PC-3 (cell line): ENCODE data around the gene KDF1. TPM values are rescaled to one million over a fixed set of nuclear protein-coding genes. Genes with fewer than 3 reads are reported as not detected.
A peak's percentile ranks its signal among the peaks of the same experiment; 100 is the strongest.

Experiments used
- ATAC-seq: fragments of 200-7000 bp; cut with Tn5 transposase; 2 replicates; pipeline ENCODE4 v1.9.1; 2020; ENCODE audit warnings: mild to moderate bottlenecking, moderate library complexity
- BruUV-seq: library from RNA; stranded (reverse); fragments of 400-500 nt; replicated peaks from 2 replicates; lab custom pipeline; 2021; lab: Mats Ljungman, UMichigan
- CTCF ChIA-PET: fragments of 300-600 bp; sonication (Branson Sonifier 250); formaldehyde crosslinking; loops from one replicate; lab custom pipeline; 2022; ENCODE audit warnings: antibody characterized with exemption; lab: Charles Lee
- POLR2A ChIA-PET: fragments of 300-600 bp; sonication (Branson Sonifier 250); formaldehyde crosslinking; loops from one replicate; lab custom pipeline; 2022; ENCODE audit warnings: antibody characterized with exemption; ENCODE audit not compliant: unreplicated experiment; lab: Charles Lee
- DNase-seq: peaks from one replicate; pipeline ENCODE4 v3.0.0-alpha.2; 2015
- H2AFZ ChIP-seq: fragments of 300-600 bp; sonication (generic); 2 replicates; pipeline ENCODE4 v1.6.0; 2016; ENCODE audit warnings: antibody characterized with exemption, low read length
- H3F3A ChIP-seq: fragments of 300-600 bp; sonication (generic); one replicate; pipeline ENCODE4 v1.6.0; 2017; ENCODE audit warnings: antibody characterized with exemption, low read length, control low read depth, mild to moderate bottlenecking; ENCODE audit not compliant: unreplicated experiment
- H3K27ac ChIP-seq: fragments of 300-600 bp; sonication (generic); 2 replicates; pipeline ENCODE4 v1.5.1; 2016; ENCODE audit warnings: mild to moderate bottlenecking, low read length
- H3K27me3 ChIP-seq: fragments of 300-600 bp; sonication (generic); 2 replicates; pipeline ENCODE4 v1.6.1; 2016; ENCODE audit warnings: low read length, mixed read lengths
- H3K36me3 ChIP-seq: fragments of 300-600 bp; sonication (generic); 2 replicates; pipeline ENCODE4 v1.6.1; 2016; ENCODE audit warnings: low read depth, mixed run types, low read length, mixed read lengths
- H3K4me1 ChIP-seq: fragments of 300-600 bp; sonication (generic); 2 replicates; pipeline ENCODE4 v1.5.1; 2016; ENCODE audit warnings: low read length; ENCODE audit not compliant: insufficient read depth
- H3K4me2 ChIP-seq: fragments of 300-600 bp; sonication (generic); 2 replicates; pipeline ENCODE4 v1.6.0; 2016; ENCODE audit warnings: low read length
- H3K4me3 ChIP-seq: fragments of 300-600 bp; sonication (generic); 2 replicates; pipeline ENCODE4 v1.5.1; 2016; ENCODE audit warnings: mild to moderate bottlenecking, low read length, mixed read lengths
- H3K79me2 ChIP-seq: fragments of 300-600 bp; sonication (generic); 2 replicates; pipeline ENCODE4 v1.6.1; 2017; ENCODE audit warnings: low read length, mixed read lengths
- H3K9ac ChIP-seq: fragments of 300-600 bp; sonication (generic); 2 replicates; pipeline ENCODE4 v1.6.0; 2016; ENCODE audit warnings: mild to moderate bottlenecking, low read length
- H3K9me2 ChIP-seq: fragments of 300-600 bp; sonication (generic); replicated peaks from 2 replicates; pipeline ENCODE4 v1.6.1; 2016; ENCODE audit warnings: mixed run types, low read length, mixed read lengths
- H3K9me3 ChIP-seq: fragments of 300-600 bp; sonication (generic); 2 replicates; pipeline ENCODE4 v1.6.1; 2016; ENCODE audit warnings: low read length, mixed read lengths
- H4K20me1 ChIP-seq: fragments of 300-600 bp; sonication (generic); 2 replicates; pipeline ENCODE4 v1.6.1; 2016; ENCODE audit warnings: low read length, mixed read lengths
- CTCF ChIP-seq: fragments of 300-600 bp; sonication (generic); conservative IDR thresholded peaks from 2 replicates; pipeline ENCODE4 v1.5.1; 2017; ENCODE audit warnings: antibody characterized with exemption, low read depth, mild to moderate bottlenecking, low read length
- EZH2 ChIP-seq: fragments of 300-600 bp; sonication (generic); IDR thresholded peaks from one replicate; pipeline ENCODE4 v1.6.1; 2017; ENCODE audit warnings: antibody characterized with exemption, mild to moderate bottlenecking, low read length; ENCODE audit not compliant: unreplicated experiment
- EZH2phosphoT487 ChIP-seq: fragments of 300-600 bp; sonication (generic); IDR thresholded peaks from 2 replicates; pipeline ENCODE4 v1.6.1; 2018; ENCODE audit warnings: mild to moderate bottlenecking, antibody characterized with exemption, low read length, borderline replicate concordance
- intact Hi-C: fragments of 100-400 bp; cut with micrococcal nuclease; formaldehyde crosslinking; loops from 2 replicates; pipeline ENCODE4 v1.9.0; 2023
- total RNA-seq: library from RNA; depleted of rRNA; stranded (reverse); fragments of >200 nt; gene quantifications from 2 replicates; pipeline ENCODE4 v1.2.3, GENCODE V29; 2014

KDF1 gene
- total RNA-seq, 1 experiment from 2014 or later, result 22.9 TPM

- H3K9me2 ChIP-seq, result no peaks in the 10 kb centered on the region
- no peak overlapping the region for H3K4me3 ChIP-seq
- H3K27ac ChIP-seq, result no peak overlapping the region
- ChIA-PET CTCF (interaction anchor here (0.7 kb wide), 1 partner anchor 39 kb away, joined by 3 read pairs; no protein-coding TSS in a partner anchor), POLR2A (no interaction called here)
- no peak overlapping the region for H3K9ac ChIP-seq
- H3K4me2 ChIP-seq, result no peak overlapping the region
- peak; percentile 59 for DNase-seq
- H3K4me1 ChIP-seq, result peaks cover 62% of the 10 kb centered on the region
- peaks cover 11% of the 10 kb centered on the region; the same call in 1 of the 2 replicates for H3K79me2 ChIP-seq
- H3K27me3 ChIP-seq, result no peaks in the 10 kb centered on the region
- peaks cover 7% of the 10 kb centered on the region for H3F3A ChIP-seq
- no TSS peak for BruUV-seq
- intact Hi-C loops, result no loop called here
- H4K20me1 ChIP-seq, result no peaks in the 10 kb centered on the region
- 0 out of 2 replicates have a peak, but pooled peaks cover 4% of the 10 kb centered on the region for H3K36me3 ChIP-seq
- H3K9me3 ChIP-seq, result no peaks in the 10 kb centered on the region
- no peak overlapping the region for H2AFZ ChIP-seq
- ATAC-seq, result peak; percentile 2; the same call in 1 of the 2 replicates
- no peak for TF ChIP-seq EZH2phosphoT487
- TF ChIP-seq EZH2, result no peak
- TF ChIP-seq CTCF, result no peak
These were observed 45.6 kb upstream of the KDF1 start for GRCh38 chr1:27005648-27006496.

- ATAC-seq (no peak), DNase-seq (no peak)
- peaks cover 62% of the 10 kb centered on the region for H3K4me1 ChIP-seq
- no peaks in the 10 kb centered on the region for H3K9me2 ChIP-seq
- ChIA-PET CTCF (no interaction called here), POLR2A (no interaction called here)
- TF ChIP-seq EZH2 (no peak), CTCF (no peak), EZH2phosphoT487 (no peak)
- H3K27ac ChIP-seq, result no peak overlapping the region
- no peak overlapping the region for H3K4me3 ChIP-seq
- peaks cover 5% of the 10 kb centered on the region; the same call in 1 of the 2 replicates for H3K79me2 ChIP-seq
- no TSS peak for BruUV-seq
- H3K36me3 ChIP-seq, result 0 out of 2 replicates have a peak, but pooled peaks cover 4% of the 10 kb centered on the region
- no peak overlapping the region for H2AFZ ChIP-seq
- H3K4me2 ChIP-seq, result no peak overlapping the region
- H3K9me3 ChIP-seq, result no peaks in the 10 kb centered on the region
- no peak overlapping the region for H3K9ac ChIP-seq
- no peaks in the 10 kb centered on the region for H4K20me1 ChIP-seq
- intact Hi-C loops, result no loop called here
- no peaks in the 10 kb centered on the region for H3F3A ChIP-seq
- no peaks in the 10 kb centered on the region for H3K27me3 ChIP-seq
These were observed 44.9 kb upstream of the KDF1 start for GRCh38 chr1:27005166-27005530.
